Measurements from ENCODE around the gene VWDE.

Gene VWDE

GRCh38 chr7:12386313-12386740 lies 17.3 kb downstream of the VWDE start:
- DNase-seq (ENCODE audit: low spot score): no peak
- in situ Hi-C loops (cut with MboI; ENCODE audit: low pct_unique_long_range_greater_than_20kb, low sequenced_read_pairs, unreplicated experiment): no loop called here
- no peak for TF ChIP-seq CTCF (IDR thresholded peaks at IDR 0.05; ENCODE audit: extremely low read depth, insufficient read depth, missing control alignments)

GRCh38 chr7:12385364-12385786 lies 18.3 kb downstream of the VWDE start:
- in situ Hi-C loops (cut with MboI; ENCODE audit: low pct_unique_long_range_greater_than_20kb, low sequenced_read_pairs, unreplicated experiment): no loop called here
- TF ChIP-seq CTCF (IDR thresholded peaks at IDR 0.05; ENCODE audit: extremely low read depth, insufficient read depth, missing control alignments): no peak
- DNase-seq (ENCODE audit: low spot score): no peak

GRCh38 chr7:12383377-12383776 lies 20.3 kb downstream of the VWDE start:
- no peak for DNase-seq (ENCODE audit: low spot score)
- in situ Hi-C loops (cut with MboI; ENCODE audit: low pct_unique_long_range_greater_than_20kb, low sequenced_read_pairs, unreplicated experiment): no loop called here
- no peak for TF ChIP-seq CTCF (IDR thresholded peaks at IDR 0.05; ENCODE audit: extremely low read depth, insufficient read depth, missing control alignments)

- in situ Hi-C loops (cut with MboI; ENCODE audit: low pct_unique_long_range_greater_than_20kb, low sequenced_read_pairs, unreplicated experiment): no loop called here
- DNase-seq (ENCODE audit: low spot score): no peak
- TF ChIP-seq CTCF (IDR thresholded peaks at IDR 0.05; ENCODE audit: extremely low read depth, insufficient read depth, missing control alignments): no peak
Measured at GRCh38 chr7:12378389-12378788, 25.3 kb downstream of the VWDE start.

GRCh38 chr7:12377406-12377805 lies 26.3 kb downstream of the VWDE start:
- in situ Hi-C loops (cut with MboI; ENCODE audit: low pct_unique_long_range_greater_than_20kb, low sequenced_read_pairs, unreplicated experiment): no loop called here
- DNase-seq (ENCODE audit: low spot score): no peak
- no peak for TF ChIP-seq CTCF (IDR thresholded peaks at IDR 0.05; ENCODE audit: extremely low read depth, insufficient read depth, missing control alignments)

- no peak for DNase-seq (ENCODE audit: low spot score)
- in situ Hi-C loops (cut with MboI; ENCODE audit: low pct_unique_long_range_greater_than_20kb, low sequenced_read_pairs, unreplicated experiment): no loop called here
- no peak for TF ChIP-seq CTCF (IDR thresholded peaks at IDR 0.05; ENCODE audit: extremely low read depth, insufficient read depth, missing control alignments)
Measured at GRCh38 chr7:12373580-12374263, 29.9 kb downstream of the VWDE start.

Measured in GM13977 (cell line).